Parathyroid adenoma (tissue), 2 donors: ENCODE measurements around the gene ARIH2.
A peak's percentile ranks its signal among the peaks of the same experiment; 100 is the strongest.

Experiments used
- H2AFZ ChIP-seq: fragments of 300-600 bp; sonication (generic); one replicate; pipeline ENCODE4 v1.7.0; 2017; ENCODE audit warnings: antibody characterized with exemption, mild to moderate bottlenecking
- H3K27ac ChIP-seq: fragments of 300-600 bp; sonication (generic); one replicate; pipeline ENCODE4 v1.7.0; 2017
- H3K27me3 ChIP-seq: fragments of 300-600 bp; sonication (generic); one replicate; pipeline ENCODE4 v1.7.0; 2017; ENCODE audit warnings: low read length; ENCODE audit not compliant: control insufficient read depth, insufficient read depth
- H3K36me3 ChIP-seq: fragments of 300-600 bp; sonication (generic); one replicate; pipeline ENCODE4 v1.7.0; 2017; ENCODE audit warnings: low read length; ENCODE audit not compliant: control insufficient read depth, insufficient read depth
- H3K4me1 ChIP-seq: fragments of 300-600 bp; sonication (generic); one replicate; pipeline ENCODE4 v1.7.0; 2017; ENCODE audit warnings: control low read depth
- H3K4me2 ChIP-seq: fragments of 300-600 bp; sonication (generic); one replicate; pipeline ENCODE4 v1.7.0; 2017; ENCODE audit warnings: low read length
- H3K4me3 ChIP-seq: fragments of 300-600 bp; sonication (generic); one replicate; pipeline ENCODE4 v1.7.0; 2017; ENCODE audit warnings: low read depth, low read length
- H3K79me2 ChIP-seq: fragments of 300-600 bp; sonication (generic); one replicate; pipeline ENCODE4 v1.7.0; 2017; ENCODE audit warnings: control low read depth
- H3K9ac ChIP-seq: fragments of 300-600 bp; sonication (generic); one replicate; pipeline ENCODE4 v1.7.0; 2017; ENCODE audit warnings: mild to moderate bottlenecking
- H3K9me3 ChIP-seq: fragments of 300-600 bp; sonication (generic); one replicate; pipeline ENCODE4 v1.7.0; 2017; ENCODE audit warnings: low read length; ENCODE audit not compliant: control insufficient read depth
- CTCF ChIP-seq: fragments of 300-600 bp; sonication (generic); IDR thresholded peaks from one replicate; pipeline ENCODE4 v1.7.0; 2017; ENCODE audit warnings: antibody characterized with exemption, mild to moderate bottlenecking
- donor health status: primary hyperparathyroidism.

The ARIH2 gene

DNA sequence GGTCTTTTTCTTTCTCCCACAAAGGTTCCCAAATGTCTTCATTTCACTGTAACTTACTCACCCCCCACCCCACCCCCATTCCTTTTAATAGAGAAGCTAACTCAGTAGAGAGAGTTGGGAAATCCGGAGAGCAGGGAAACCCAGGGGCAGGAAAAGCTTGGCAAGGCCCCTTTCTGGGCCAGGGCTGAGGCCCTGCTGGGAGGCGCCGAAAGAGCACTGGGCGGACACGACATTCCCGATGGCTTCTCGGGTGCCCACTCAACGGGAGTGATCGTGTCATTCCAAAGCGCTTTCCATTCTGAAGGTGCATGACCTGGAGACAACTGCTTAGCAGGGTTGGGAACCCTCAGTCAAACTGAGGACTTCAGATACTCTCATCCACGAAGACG is 101.3 kb downstream of the ARIH2 start:
- Histone ChIP-seq H3K79me2 (peaks cover 3% of the 10 kb centered on the region), H3K27me3 (no peaks in the 10 kb centered on the region), H3K4me1 (peaks cover 12% of the 10 kb centered on the region), H3K4me2 (peak overlapping the region; percentile 100), H3K4me3 (peak overlapping the region; percentile 92), H3K27ac (peak overlapping the region; percentile 97), H3K9ac (no peak overlapping the region), H3K36me3 (no peaks in the 10 kb centered on the region), H2AFZ (peak overlapping the region; percentile 92), H3K9me3 (no peaks in the 10 kb centered on the region)
- no peak for TF ChIP-seq CTCF

DNA sequence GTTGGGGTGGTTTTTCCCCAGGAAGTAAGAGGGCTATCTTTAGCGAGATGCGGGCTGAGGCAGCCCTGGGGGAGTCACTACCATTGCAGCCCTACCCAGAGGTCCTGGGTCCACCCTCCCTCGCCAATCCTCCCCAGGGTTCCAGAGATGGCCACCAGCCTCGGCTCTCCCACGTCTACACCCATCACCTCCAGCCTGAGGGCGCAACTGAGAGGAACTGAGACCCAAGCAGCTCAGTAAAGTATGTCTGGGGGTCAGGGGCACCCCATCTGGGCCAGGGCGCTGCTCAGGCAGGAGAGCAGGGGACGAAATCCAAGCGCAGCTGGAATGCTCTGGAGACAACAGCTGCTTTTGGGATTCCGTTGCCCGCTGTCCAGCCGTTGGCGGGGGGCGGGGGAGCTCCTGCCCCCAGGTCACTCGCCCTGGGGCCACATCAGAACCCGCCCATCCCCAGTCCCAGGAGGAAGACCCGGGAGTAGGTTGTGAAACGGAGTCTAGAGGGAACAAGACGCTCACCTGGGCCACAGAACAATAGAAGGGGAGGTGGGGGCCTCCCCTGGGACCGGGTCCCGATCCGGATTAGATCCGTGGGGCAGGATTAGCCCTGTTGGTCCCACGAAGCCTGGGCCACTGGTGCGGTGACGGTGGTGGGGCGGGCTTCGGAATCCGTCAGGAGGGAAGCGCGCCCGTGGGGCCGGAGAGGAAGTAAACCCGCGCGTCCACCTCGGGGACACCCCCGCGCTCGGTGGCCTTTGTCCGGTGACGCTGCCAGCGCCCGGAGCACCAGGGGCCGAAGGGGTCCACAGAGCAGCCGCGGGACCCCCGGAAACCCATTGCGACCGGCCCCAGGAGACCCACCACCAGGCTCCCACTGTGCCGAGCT is 101.9 kb downstream of the ARIH2 start:
- no peaks in the 10 kb centered on the region for H3K36me3 ChIP-seq
- peaks cover 12% of the 10 kb centered on the region for H3K4me1 ChIP-seq
- H3K9me3 ChIP-seq = no peaks in the 10 kb centered on the region
- TF ChIP-seq CTCF = no peak
- H3K27me3 ChIP-seq = no peaks in the 10 kb centered on the region
- peak overlapping the region; percentile 92 for H3K4me3 ChIP-seq
- peaks cover 3% of the 10 kb centered on the region for H3K79me2 ChIP-seq
- H3K9ac ChIP-seq = peak overlapping the region; percentile 91
- H3K27ac ChIP-seq = peak overlapping the region; percentile 97
- peak overlapping the region; percentile 92 for H2AFZ ChIP-seq
- H3K4me2 ChIP-seq = peak overlapping the region; percentile 100

DNA sequence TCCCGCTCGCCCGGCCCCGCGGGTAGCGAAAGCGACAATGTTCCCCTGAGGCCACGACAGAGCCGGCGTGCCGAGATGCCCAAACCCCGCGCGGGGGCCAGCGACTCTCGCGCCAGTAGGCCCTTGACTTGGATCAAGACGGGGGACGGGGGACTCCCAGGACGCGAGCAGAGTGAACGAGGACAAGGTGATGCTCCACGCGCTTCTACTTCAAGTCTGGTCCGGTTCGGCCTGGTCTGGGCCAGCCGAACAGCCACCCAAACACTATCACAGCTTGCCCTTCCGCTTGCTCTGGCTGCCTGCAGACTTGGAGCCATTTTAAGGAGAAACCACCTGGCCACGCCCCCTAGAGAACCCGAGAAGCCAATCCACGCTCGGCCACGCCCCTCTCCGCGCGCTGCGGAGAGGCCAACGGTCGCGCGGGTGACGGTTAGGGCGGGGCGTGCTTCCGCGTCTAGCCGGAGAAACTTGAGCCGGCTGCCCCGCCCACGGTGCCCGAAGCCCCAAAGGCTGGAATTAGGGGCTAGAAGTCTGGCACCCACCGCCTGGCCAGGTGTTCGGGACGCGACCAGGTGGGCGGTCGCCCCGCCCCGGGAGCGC is 102.7 kb downstream of the ARIH2 start:
- peak overlapping the region; percentile 97 for H3K27ac ChIP-seq
- H3K9ac ChIP-seq = peak overlapping the region; percentile 91
- H3K79me2 ChIP-seq = peaks cover 3% of the 10 kb centered on the region
- H2AFZ ChIP-seq = peak overlapping the region; percentile 92
- peaks cover 12% of the 10 kb centered on the region for H3K4me1 ChIP-seq
- no peaks in the 10 kb centered on the region for H3K27me3 ChIP-seq
- no peaks in the 10 kb centered on the region for H3K9me3 ChIP-seq
- no peaks in the 10 kb centered on the region for H3K36me3 ChIP-seq
- peak overlapping the region; percentile 92 for H3K4me3 ChIP-seq
- TF ChIP-seq CTCF = no peak
- peak overlapping the region; percentile 100 for H3K4me2 ChIP-seq

DNA sequence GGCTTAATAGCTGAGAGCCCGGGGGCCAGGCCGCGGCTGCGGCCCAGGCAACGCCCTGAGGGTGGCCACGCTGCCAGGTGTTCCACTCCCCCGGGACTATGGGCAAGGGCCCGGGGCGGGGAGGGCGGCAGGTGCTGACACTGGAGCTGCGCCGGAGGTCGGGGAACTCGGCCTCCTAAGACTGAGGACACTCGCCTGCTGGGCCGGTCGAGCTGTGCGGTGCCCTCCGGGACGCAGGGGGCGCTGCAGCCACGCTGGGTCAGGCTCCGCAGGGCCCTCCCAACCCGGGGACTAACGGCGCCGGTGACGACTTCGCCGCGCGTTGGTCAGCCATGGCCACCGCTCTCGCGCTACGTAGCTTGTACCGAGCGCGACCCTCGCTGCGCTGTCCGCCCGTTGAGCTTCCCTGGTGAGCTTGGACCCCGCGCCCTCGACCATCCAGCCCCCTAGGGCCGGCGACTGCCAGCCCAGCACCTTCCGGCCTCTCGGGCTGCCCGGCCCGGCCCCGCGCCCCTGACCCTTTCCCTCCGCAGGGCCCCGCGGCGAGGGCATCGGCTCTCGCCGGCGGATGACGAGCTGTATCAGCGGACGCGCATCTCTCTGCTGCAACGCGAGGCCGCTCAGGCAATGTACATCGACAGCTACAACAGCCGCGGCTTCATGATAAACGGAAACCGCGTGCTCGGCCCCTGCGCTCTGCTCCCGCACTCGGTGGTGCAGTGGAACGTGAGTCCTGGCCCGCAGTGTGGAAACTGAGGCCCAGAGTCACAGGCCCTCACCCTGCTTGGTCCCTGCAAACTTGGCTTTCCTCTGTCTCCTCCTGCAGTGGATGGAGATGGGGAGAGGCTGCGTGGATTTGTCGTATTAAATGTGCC is 103.4 kb downstream of the ARIH2 start, which contains the start of gene NDUFAF3:
TSS of gene NDUFAF3 (plus strand) at position 309 of the 875 bp plus-strand sequence. CDS start at position 333, 24 bp downstream.
- Histone ChIP-seq H3K4me3 (peak within 1 kb of the TSS; percentile 92), H3K36me3 (no peaks in the 10 kb centered on the region), H2AFZ (peak within 1 kb of the TSS; percentile 92), H3K4me1 (peaks cover 12% of the 10 kb centered on the region), H3K9ac (peak within 1 kb of the TSS; percentile 91), H3K79me2 (peaks cover 3% of the 10 kb centered on the region), H3K27ac (peak within 1 kb of the TSS; percentile 97), H3K4me2 (peak within 1 kb of the TSS; percentile 100), H3K9me3 (no peaks in the 10 kb centered on the region), H3K27me3 (no peaks in the 10 kb centered on the region)
- peak; percentile 98 for TF ChIP-seq CTCF
